AG09319 (cell line): ENCODE data around the gene LTB4R.

Source experiments
- DNase-seq: peaks from one replicate; pipeline ENCODE4 v3.0.0-alpha.2; 2010; ENCODE audit warnings: low read depth; ENCODE audit errors: extremely low read depth
- TF ChIP-seq, protein P1 (sequence below): IDR thresholded peaks from 2 replicates; pipeline ENCODE4 v1.5.1; 2011; ENCODE audit warnings: low read depth, mild to moderate bottlenecking, inconsistent platforms, low read length, moderate library complexity

LTB4R gene

DNA sequence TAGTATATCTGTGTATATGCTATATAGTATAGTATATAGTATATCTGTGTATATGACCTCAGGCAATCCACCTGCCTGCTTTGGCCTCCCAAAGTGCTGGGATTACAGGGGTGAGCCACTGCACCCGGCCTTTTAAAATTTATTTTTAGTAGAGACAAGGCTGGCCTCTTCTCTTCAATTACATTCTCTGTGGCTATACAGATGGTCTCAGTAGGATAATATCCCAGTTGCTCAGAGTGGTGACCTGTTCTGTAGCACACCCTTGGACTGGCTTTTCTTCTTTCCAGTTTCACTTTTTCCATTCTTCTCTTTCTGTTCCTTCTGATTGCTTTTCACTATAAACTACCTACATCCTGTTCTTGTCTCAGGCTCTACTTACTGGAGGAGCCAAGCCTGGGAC is 53.5 kb downstream of the LTB4R start:
- DNase-seq = no peak
- TF ChIP-seq, protein P1, sequence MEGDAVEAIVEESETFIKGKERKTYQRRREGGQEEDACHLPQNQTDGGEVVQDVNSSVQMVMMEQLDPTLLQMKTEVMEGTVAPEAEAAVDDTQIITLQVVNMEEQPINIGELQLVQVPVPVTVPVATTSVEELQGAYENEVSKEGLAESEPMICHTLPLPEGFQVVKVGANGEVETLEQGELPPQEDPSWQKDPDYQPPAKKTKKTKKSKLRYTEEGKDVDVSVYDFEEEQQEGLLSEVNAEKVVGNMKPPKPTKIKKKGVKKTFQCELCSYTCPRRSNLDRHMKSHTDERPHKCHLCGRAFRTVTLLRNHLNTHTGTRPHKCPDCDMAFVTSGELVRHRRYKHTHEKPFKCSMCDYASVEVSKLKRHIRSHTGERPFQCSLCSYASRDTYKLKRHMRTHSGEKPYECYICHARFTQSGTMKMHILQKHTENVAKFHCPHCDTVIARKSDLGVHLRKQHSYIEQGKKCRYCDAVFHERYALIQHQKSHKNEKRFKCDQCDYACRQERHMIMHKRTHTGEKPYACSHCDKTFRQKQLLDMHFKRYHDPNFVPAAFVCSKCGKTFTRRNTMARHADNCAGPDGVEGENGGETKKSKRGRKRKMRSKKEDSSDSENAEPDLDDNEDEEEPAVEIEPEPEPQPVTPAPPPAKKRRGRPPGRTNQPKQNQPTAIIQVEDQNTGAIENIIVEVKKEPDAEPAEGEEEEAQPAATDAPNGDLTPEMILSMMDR = no peak

DNA sequence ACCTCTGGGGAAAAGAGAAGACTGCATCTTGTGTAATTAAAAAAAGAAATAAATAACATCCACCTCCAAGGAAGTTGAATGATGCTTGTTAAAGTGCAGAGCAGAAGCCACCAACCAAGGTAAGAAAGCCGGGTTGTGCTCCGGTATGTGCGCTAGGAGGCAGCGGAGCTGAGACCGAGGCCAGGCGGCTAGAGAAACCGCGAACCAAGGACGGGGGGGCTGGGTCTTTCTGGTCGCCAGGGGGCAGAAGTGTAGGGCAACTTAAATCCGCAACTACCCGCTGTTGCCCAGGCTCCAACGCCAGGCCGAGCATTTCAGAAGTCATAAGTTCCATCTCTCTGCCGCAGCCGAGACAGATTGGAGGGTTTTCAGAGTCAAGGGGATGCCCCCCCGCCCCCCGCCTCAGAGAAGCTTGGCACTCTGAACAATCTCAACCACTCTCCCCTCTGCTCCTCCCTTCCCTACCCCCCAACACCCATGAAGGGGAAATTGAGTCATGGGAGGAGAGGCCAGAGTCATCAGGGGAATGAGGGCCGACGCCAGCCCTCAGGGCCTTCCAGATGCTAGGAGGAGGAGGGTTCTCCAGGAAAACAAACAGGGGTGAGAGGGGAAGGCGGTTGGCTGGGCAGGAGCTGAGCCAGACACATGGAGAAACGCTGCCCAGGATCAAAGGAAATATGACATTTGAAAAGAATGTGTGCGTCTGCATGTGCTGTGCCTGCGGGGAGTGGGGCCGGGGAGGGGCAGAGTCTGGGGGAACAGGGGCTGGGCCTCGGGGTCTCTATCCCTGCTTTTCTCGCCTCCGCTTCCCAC is 54.5 kb downstream of the LTB4R start:
- DNase-seq = peak; percentile 85
- TF ChIP-seq, protein P1 = peak; percentile 89

DNA sequence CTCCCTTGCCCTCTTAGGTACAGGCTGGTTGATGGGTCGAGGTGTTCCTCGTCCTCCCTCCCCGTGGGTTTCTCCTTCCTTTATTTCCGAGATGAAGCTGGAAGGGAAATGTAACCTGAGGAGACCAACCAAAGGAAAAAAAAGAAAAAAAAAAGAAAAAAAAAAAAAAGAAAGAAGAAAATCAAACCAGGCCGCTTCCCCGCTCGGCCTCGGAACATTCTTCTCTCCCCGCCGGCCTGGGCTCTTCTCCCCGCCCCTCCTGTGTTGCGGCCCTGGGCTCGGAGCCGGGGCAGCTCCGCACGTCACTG is 55.1 kb downstream of the LTB4R start:
- DNase-seq = peak; percentile 98
- TF ChIP-seq, protein P1 = no peak

DNA sequence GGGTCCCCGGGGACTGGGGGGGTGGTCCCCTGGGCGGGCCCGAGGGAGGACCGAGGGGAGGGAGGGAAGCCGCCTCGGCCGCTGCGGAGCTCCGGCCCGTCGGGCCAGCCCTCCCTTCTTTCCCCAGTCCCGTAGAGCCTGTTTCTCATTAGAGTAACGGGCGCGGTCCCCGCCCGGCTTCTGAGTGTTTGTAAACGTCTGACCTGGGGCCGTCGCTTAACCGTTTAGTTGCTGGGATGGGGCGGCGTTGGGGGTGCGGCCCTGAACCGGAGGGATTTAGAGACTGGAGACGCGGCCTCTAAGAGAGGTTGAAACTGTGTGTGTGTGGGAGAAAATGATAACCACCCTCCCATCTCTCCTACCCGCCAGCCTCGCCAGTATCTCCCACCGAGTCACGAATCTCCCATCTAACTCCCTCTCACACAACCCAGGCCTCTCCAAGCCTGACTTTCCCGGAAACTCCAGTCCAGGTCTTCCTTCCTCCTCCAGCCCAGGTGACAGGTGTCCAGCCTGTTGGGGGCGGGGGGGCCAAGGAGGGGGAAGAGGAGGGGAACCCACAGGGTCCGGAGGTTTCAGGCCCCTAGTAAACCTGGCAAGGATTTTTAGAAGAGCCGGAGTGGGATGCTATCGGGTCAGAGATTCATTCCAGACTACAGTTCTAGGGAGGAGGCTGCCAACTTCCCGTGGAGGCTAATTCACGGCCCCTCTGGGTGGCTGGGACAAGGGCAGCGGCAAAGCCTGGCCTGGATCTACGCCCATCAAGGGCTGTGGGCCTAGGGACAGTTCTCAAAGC is 55.6 kb downstream of the LTB4R start:
- DNase-seq = peak; percentile 84
- TF ChIP-seq, protein P1 = no peak
